ENCODE measurements around the gene SEL1L.
"Not testable (repeated sequence)": the region's sequence is repeated elsewhere in the genome, so short reads cannot be mapped to it uniquely, and the experiment has no call there.

The SEL1L gene

GRCh38 chr14:81529391-81529790 lies 4.3 kb downstream of the SEL1L start:
- no peak for DNase-seq (ENCODE audit: low spot score)

GRCh38 chr14:81525129-81525528 lies 8.5 kb downstream of the SEL1L start:
- DNase-seq (ENCODE audit: low spot score) = no peak
- FAIRE-seq = no peak

More at GRCh38 chr14:81529391-81529790, 4.3 kb downstream of the SEL1L start:
- FAIRE-seq = no peak

- no peak for FAIRE-seq
- no peak for DNase-seq (ENCODE audit: low spot score)
Measured at GRCh38 chr14:81523616-81524015, 10.0 kb downstream of the SEL1L start.

- DNase-seq (ENCODE audit: low spot score) = no peak
- FAIRE-seq = no peak
Measured at GRCh38 chr14:81523016-81523415, 10.6 kb downstream of the SEL1L start.

GRCh38 chr14:81521356-81521755 lies 12.3 kb downstream of the SEL1L start:
- FAIRE-seq = no peak
- DNase-seq (ENCODE audit: low spot score) = no peak

- no peak for FAIRE-seq
- DNase-seq (ENCODE audit: low spot score) = no peak
Measured at GRCh38 chr14:81519200-81520011, 14.2 kb downstream of the SEL1L start.

GRCh38 chr14:81517798-81518398 lies 15.8 kb downstream of the SEL1L start:
- DNase-seq (ENCODE audit: low spot score) (no peak), FAIRE-seq (no peak)

GRCh38 chr14:81516986-81517797 lies 16.5 kb downstream of the SEL1L start:
- FAIRE-seq (no peak), DNase-seq (ENCODE audit: low spot score) (no peak)

- not testable (repeated sequence) for DNase-seq (ENCODE audit: low spot score); FAIRE-seq
Measured at GRCh38 chr14:81515927-81516326, 17.7 kb downstream of the SEL1L start.

GRCh38 chr14:81512826-81513225 lies 20.8 kb downstream of the SEL1L start:
- not testable (repeated sequence) for FAIRE-seq; DNase-seq (ENCODE audit: low spot score)

- FAIRE-seq (no peak), DNase-seq (ENCODE audit: low spot score) (no peak)
Measured at GRCh38 chr14:81511111-81511904, 22.3 kb downstream of the SEL1L start.

GRCh38 chr14:81509838-81510452 lies 23.7 kb downstream of the SEL1L start:
- DNase-seq (ENCODE audit: low spot score) (no peak), FAIRE-seq (no peak)

GRCh38 chr14:81509321-81509720 lies 24.3 kb downstream of the SEL1L start:
- FAIRE-seq = no peak
- DNase-seq (ENCODE audit: low spot score) = no peak

GRCh38 chr14:81506487-81506886 lies 27.2 kb downstream of the SEL1L start:
- DNase-seq (ENCODE audit: low spot score) (no peak), FAIRE-seq (no peak)

GRCh38 chr14:81504864-81505263 lies 28.8 kb downstream of the SEL1L start:
- no peak for FAIRE-seq

GRCh38 chr14:81485781-81486180 lies 47.9 kb downstream of the SEL1L start:
- DNase-seq (ENCODE audit: low spot score) (no peak), FAIRE-seq (no peak)

More at GRCh38 chr14:81504864-81505263, 28.8 kb downstream of the SEL1L start:
- DNase-seq (ENCODE audit: low spot score) = no peak

- no peak for FAIRE-seq
- DNase-seq (ENCODE audit: low spot score) = no peak
Measured at GRCh38 chr14:81485372-81485771, 48.3 kb downstream of the SEL1L start.

GRCh38 chr14:81484120-81484519 lies 49.5 kb downstream of the SEL1L start:
- no peak for FAIRE-seq
- DNase-seq (ENCODE audit: low spot score) = no peak

GRCh38 chr14:81480741-81481140 lies 52.9 kb downstream of the SEL1L start:
- no peak for FAIRE-seq

GRCh38 chr14:81478446-81478845 lies 55.2 kb downstream of the SEL1L start:
- DNase-seq (ENCODE audit: low spot score) = no peak
- no peak for FAIRE-seq

More at GRCh38 chr14:81480741-81481140, 52.9 kb downstream of the SEL1L start:
- no peak for DNase-seq (ENCODE audit: low spot score)

- FAIRE-seq (no peak), DNase-seq (ENCODE audit: low spot score) (no peak)
Measured at GRCh38 chr14:81476816-81477215, 56.8 kb downstream of the SEL1L start.

All from RCC 7860 (cell line).